ENCODE data around the gene TMED7. TPM values are rescaled to one million over a fixed set of nuclear protein-coding genes. Genes with fewer than 3 reads are reported as not detected.

The TMED7 gene
- total and polyA plus RNA-seq, 2 of the 8 experiments (the other 6 are each of a cell fraction or from before 2014, with no cell fraction given): 43.8 to 75.2 TPM

DNA sequence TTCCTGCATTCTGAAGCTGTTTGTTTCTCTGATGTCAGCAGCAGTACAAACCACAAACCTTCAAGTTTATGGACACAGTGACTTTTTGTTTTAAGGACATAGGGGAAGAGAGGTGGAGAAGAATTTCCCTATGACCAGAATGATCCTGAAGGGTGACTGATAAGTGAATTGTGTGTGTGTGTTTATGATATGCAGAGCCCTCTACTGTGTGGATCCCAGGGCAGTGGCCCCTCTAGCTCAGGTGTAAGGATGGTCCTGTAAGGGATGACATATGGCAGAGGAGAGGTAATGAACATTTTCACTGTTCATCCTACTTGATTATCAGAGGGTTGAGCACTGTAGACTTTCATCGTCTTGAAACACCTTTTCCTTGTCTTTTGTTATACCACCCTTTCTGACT is 30.6 kb upstream of the TMED7 start (continued):
- no peak for TF ChIP-seq BCL11A (IDR thresholded peaks at IDR 0.05; ENCODE audit: low read depth in 2 of 2, low read length in 2 of 2)
- TF ChIP-seq CHD1 (IDR thresholded peaks at IDR 0.05; ENCODE audit: low read depth, low read length): no peak
- no peak for TF ChIP-seq ASH2L (IDR thresholded peaks at IDR 0.05; ENCODE audit: low read length)
